Measurements from ENCODE around the gene ZNF587B.
A peak's percentile ranks its signal among the peaks of the same experiment; 100 is the strongest.
"Not testable (repeated sequence)": the region's sequence is repeated elsewhere in the genome, so short reads cannot be mapped to it uniquely, and the experiment has no call there.

Gene ZNF587B

DNA sequence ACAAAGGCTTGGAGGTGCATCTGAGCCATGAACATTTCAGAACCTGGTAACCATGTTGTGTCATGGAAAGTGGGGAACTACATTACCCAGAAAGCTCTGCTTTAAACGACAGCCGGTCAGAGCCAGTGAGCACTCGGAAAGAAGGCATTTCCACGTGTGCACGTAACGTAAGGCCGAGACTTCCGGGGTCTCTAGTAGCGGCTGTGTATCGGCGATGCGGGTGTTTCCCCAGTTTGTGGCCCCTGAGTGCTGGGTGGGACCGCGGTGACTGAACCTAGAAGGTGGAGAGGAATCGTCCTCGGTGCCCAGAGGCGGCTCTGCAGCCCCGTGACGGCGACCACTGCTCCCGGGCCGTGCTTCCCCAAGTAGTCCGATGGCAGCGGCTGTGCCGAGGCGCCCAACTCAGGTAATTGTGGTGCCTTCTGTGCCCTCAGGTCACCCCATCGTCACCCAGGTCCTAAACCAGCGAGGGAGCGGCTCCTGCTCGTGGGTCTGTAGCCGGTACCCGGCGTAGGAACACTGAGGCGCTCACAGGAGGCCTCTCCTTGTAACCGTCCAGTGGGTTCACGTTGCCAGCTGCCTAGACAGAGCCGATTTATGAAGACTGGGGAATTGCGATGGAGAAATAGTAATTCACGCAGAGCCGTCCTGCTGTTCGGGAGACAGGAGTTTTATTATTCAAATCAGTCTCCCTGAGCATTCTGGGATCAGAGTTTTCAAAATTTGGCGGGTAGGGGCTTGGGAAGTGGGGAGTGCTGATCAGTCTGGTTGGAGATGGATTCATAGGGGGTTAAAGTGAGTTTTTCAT, 19.8 kb downstream of the ZNF587B start, which contains the start of gene ZNF587:
Gene ZNF587, plus strand, starts transcription at position 194 of the 808 bp plus-strand sequence. Its CDS starts 180 bp downstream, at position 374.
- 0 out of 2 replicates have a peak, but pooled peaks have one; percentile 3 for TF ChIP-seq GLIS3 (CRISPR knock-in tag; IDR thresholded peaks at IDR 0.05)
- ATAC-seq = peak; percentile 100

DNA sequence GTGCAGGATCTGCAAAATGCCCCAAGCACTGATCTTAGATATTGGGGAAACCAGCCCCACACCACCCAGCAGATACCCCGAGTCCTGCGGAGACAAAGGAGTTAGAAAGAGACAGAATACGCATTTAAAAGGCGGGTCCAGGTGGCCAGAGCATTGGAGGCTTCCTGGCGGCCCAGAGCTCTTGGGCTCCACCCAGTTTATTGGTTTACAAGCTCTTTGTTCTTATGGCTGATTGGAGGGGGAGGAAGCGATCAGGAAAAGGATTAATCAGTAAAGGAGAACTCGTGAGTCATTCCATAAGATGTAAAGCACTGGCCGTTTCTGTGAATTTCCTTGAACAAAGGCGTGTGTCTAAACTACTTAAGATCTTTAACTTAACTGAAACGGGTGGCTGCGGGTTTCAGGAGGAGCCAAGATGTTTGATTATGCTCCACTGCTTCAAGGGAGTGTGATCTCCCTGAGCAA, 20.5 kb downstream of the ZNF587B start:
- TF ChIP-seq ZFP30 (CRISPR knock-in tag; IDR thresholded peaks at IDR 0.05) = no peak
- TF ChIP-seq PPARA (CRISPR knock-in tag; IDR thresholded peaks at IDR 0.05; ENCODE audit: borderline replicate concordance) = no peak
- ATAC-seq = peak; percentile 36

GRCh38 chr19:57851812-57852603, 21.9 kb downstream of the ZNF587B start:
- ATAC-seq = not testable (repeated sequence)

DNA sequence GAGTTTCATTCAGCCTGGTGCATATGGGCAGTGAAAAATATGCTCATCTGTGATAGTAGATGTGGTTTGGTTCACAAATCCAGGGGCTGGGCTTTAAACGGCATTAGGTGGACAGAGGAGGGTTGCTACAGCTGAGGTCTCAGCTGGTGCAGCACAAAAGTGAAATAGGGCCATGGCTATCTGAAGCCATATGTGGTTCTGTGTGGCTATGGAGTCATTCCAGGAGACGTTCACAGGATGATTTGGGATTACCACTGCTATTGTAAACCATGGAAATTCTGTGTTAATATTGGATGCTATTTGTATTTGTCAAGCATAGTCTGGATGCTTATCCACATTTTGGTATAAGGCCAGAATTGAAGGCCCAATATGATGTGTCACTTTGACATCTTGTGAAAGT, 24.0 kb downstream of the ZNF587B start:
- ATAC-seq = not testable (repeated sequence)

GRCh38 chr19:57862351-57862750, 32.3 kb downstream of the ZNF587B start:
- ATAC-seq = not testable (repeated sequence)

- no peak for TF ChIP-seq ZFP30 (CRISPR knock-in tag; IDR thresholded peaks at IDR 0.05)
- TF ChIP-seq GLIS3 (CRISPR knock-in tag; IDR thresholded peaks at IDR 0.05) = no peak
- TF ChIP-seq OSR1 (CRISPR knock-in tag; IDR thresholded peaks at IDR 0.05) = no peak
- no peak for TF ChIP-seq TCF4 (CRISPR knock-in tag; IDR thresholded peaks at IDR 0.05; ENCODE audit: borderline replicate concordance)
- no peak for TF ChIP-seq ZC3H10 (CRISPR knock-in tag; IDR thresholded peaks at IDR 0.05)
- no peak for TF ChIP-seq SNAI2 (CRISPR knock-in tag; IDR thresholded peaks at IDR 0.05)
- no peak for TF ChIP-seq TSHZ2 (CRISPR knock-in tag; IDR thresholded peaks at IDR 0.05)
- no peak for TF ChIP-seq TOX (CRISPR knock-in tag; IDR thresholded peaks at IDR 0.05; ENCODE audit: borderline replicate concordance)
- TF ChIP-seq ISL1 (CRISPR knock-in tag; IDR thresholded peaks at IDR 0.05) = no peak
- TF ChIP-seq ZNF8 (CRISPR knock-in tag; IDR thresholded peaks at IDR 0.05) = no peak
- no peak for TF ChIP-seq BACH2 (CRISPR knock-in tag; IDR thresholded peaks at IDR 0.05; ENCODE audit: borderline replicate concordance)
- TF ChIP-seq, protein P1, sequence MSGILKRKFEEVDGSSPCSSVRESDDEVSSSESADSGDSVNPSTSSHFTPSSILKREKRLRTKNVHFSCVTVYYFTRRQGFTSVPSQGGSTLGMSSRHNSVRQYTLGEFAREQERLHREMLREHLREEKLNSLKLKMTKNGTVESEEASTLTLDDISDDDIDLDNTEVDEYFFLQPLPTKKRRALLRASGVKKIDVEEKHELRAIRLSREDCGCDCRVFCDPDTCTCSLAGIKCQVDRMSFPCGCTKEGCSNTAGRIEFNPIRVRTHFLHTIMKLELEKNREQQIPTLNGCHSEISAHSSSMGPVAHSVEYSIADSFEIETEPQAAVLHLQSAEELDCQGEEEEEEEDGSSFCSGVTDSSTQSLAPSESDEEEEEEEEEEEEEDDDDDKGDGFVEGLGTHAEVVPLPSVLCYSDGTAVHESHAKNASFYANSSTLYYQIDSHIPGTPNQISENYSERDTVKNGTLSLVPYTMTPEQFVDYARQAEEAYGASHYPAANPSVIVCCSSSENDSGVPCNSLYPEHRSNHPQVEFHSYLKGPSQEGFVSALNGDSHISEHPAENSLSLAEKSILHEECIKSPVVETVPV (CRISPR knock-in tag; IDR thresholded peaks at IDR 0.05) = no peak
- TF ChIP-seq PATZ1 (CRISPR knock-in tag; IDR thresholded peaks at IDR 0.05; ENCODE audit: borderline replicate concordance) = no peak
- no peak for TF ChIP-seq ARNTL (CRISPR knock-in tag; IDR thresholded peaks at IDR 0.05; ENCODE audit: borderline replicate concordance, low read depth)
- no peak for TF ChIP-seq ZFP3 (CRISPR knock-in tag; IDR thresholded peaks at IDR 0.05)
- TF ChIP-seq, protein P2, sequence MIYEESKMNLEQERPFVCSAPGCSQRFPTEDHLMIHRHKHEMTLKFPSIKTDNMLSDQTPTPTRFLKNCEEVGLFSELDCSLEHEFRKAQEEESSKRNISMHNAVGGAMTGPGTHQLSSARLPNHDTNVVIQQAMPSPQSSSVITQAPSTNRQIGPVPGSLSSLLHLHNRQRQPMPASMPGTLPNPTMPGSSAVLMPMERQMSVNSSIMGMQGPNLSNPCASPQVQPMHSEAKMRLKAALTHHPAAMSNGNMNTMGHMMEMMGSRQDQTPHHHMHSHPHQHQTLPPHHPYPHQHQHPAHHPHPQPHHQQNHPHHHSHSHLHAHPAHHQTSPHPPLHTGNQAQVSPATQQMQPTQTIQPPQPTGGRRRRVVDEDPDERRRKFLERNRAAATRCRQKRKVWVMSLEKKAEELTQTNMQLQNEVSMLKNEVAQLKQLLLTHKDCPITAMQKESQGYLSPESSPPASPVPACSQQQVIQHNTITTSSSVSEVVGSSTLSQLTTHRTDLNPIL (CRISPR knock-in tag; IDR thresholded peaks at IDR 0.05; ENCODE audit: low read depth) = no peak
- no peak for TF ChIP-seq RARB (CRISPR knock-in tag; IDR thresholded peaks at IDR 0.05)
- no peak for ATAC-seq
Observed at GRCh38 chr19:57867868-57868492, 37.9 kb downstream of the ZNF587B start.

DNA sequence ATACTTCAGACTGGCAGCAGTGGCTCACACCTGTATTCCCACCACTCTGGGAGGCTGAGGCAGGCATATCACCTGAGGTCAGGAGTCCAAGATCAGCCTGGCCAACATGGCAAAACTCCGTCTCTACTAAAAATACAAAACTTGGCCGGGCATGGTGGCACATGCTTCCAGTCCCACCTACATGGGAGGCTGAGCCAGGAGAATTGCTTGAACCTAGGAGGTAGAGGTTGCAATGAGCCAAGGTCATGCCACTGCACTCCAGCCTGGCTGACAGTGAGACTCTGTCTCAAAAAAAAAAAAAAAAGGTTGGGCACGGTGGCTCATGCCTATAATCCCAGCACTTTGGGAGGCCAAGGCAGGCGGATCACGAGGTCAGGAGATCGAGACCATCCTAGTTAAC, 39.6 kb downstream of the ZNF587B start:
- ATAC-seq = not testable (repeated sequence)

All from SK-N-SH treated with all-trans-retinoic acid at 6 μM for 48 hours (cell line).